Germinal center (tissue), 1 donor: ENCODE data around the gene NFATC2IP.
"Not testable (repeated sequence)": the region's sequence is repeated elsewhere in the genome, so short reads cannot be mapped to it uniquely, and the experiment has no call there.

Experiments
- DNase-seq: peaks from one replicate; pipeline ENCODE4 v3.0.0; 2012; ENCODE audit warnings: mixed read lengths, low spot score

Gene NFATC2IP

DNA sequence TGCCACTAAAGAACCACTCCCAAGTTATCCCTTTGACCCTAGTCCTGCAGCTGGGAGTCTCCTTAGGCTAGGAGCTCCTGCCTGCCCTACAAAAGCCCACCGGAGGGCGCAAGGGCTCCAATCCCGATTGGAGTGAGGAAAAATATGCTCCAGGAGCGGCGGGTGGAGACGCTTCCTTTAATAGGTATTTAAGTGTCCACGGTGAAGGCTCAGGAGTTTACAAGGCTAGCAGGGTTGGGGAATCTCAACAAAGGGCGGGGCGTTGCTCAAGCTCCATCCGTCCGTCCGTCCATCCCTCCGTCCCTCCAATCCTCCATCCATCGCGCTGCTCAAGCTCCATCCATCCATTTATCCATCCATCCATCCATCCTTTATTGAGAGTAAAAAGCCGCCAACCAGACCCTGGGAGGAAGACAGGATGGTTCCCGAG lies 23.3 kb downstream of the NFATC2IP start:
- DNase-seq, result no peak

DNA sequence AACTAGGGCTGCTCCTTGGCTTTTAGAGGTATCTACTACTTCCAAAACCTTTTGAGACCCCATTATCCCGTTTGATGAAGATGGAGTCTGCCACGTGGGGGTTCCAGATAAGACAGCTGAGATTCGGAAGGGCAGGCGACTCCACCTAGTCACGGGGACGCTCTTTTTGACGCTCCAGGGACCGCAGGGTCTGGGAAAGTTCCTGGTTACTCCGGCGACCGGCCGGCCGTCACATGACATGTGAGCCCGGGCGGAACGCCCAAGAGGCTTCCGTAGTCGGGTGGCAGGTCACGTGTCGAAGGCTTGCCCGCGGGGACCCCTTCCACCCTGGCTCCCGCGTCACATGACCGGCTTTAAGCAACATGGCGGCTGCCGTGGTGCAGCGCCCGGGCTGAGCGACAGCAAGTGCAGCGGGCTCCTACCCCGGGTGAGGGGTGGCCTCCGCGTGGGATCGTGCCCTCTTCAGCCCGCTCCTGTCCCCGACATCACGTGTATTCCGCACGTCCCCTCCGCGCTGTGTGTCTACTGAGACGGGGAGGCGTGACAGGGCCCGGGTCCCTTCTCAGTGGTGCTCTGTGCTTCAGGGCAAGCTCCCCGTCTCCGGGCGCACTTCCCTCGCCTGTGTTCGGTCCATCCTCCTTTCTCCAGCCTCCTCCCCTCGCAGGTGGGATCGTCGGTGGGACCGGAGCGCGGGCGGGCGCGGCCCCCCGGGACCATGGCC lies 23.9 kb downstream of the NFATC2IP start, which contains the start of gene SPNS1:
Gene SPNS1 (plus strand): TSS at position 342 of the 721 bp plus-strand sequence. CDS start 374 bp downstream, at position 716.
- peak; percentile 94 for DNase-seq

DNA sequence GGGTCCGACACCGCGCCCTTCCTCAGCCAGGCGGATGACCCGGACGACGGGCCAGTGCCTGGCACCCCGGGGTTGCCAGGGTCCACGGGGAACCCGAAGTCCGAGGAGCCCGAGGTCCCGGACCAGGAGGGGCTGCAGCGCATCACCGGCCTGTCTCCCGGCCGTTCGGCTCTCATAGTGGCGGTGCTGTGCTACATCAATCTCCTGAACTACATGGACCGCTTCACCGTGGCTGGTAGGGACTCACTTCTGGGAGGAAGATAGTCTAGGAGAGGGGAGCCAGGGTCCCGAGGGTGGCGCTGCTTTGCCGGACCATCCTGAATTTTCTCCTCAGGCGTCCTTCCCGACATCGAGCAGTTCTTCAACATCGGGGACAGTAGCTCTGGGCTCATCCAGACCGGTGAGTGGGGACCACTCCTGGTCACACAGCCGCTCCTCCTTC lies 24.4 kb downstream of the NFATC2IP start:
- DNase-seq, result no peak

GRCh38 chr16:28977703-28978662 lies 27.2 kb downstream of the NFATC2IP start:
- peak; percentile 67 for DNase-seq

DNA sequence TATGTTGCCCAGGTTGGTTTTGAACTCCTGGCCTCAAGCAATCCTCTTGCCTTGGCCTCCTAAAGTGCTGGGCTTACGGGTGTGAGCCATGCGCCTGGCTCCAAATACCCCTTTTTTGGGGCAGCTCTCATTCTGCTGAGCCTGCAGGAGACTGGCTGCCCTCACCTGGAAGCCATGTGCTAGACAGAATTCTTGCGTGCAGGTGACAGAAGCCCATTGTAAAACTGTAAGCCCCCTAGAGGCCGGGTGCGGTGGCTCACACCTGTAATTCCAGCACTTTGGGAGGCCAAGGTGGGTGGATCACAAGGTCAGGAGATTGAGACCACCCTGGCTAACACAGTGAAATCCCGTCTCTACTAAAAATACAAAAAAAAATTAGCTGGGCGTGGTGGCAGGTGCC lies 29.6 kb downstream of the NFATC2IP start:
- DNase-seq, result not testable (repeated sequence)

GRCh38 chr16:28980929-28981328 lies 30.2 kb downstream of the NFATC2IP start:
- no peak for DNase-seq

GRCh38 chr16:28981517-28981916 lies 30.8 kb downstream of the NFATC2IP start:
- peak; percentile 72 for DNase-seq

GRCh38 chr16:28982418-28982817 lies 31.7 kb downstream of the NFATC2IP start:
- no peak for DNase-seq

- DNase-seq, result no peak
Measured at GRCh38 chr16:28982949-28983348, 32.2 kb downstream of the NFATC2IP start.

GRCh38 chr16:28983644-28984043 lies 32.9 kb downstream of the NFATC2IP start:
- no peak for DNase-seq

DNA sequence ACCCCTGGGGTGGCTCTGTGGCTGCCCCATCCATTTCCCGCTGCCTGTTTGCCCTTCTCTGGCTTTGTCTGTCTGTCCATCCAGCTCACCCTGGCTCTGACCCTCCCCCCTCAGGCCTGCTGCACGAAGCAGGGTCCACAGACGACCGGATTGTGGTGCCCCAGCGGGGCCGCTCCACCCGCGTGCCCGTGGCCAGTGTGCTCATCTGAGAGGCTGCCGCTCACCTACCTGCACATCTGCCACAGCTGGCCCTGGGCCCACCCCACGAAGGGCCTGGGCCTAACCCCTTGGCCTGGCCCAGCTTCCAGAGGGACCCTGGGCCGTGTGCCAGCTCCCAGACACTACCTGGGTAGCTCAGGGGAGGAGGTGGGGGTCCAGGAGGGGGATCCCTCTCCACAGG lies 33.4 kb downstream of the NFATC2IP start:
- no peak for DNase-seq

- DNase-seq, result peak; percentile 21
Measured at GRCh38 chr16:28984619-28985135, 33.9 kb downstream of the NFATC2IP start, which contains the start of gene LAT. TSS of gene LAT (plus strand) at chr16:28985052. CDS start at chr16:28985418, 366 bp downstream.

GRCh38 chr16:28985211-28986041 lies 34.7 kb downstream of the NFATC2IP start:
- no peak for DNase-seq

GRCh38 chr16:28986046-28986445 lies 35.3 kb downstream of the NFATC2IP start:
- no peak for DNase-seq

- no peak for DNase-seq
Measured at GRCh38 chr16:28986492-28986891, 35.8 kb downstream of the NFATC2IP start.

- no peak for DNase-seq
Measured at GRCh38 chr16:28987170-28987853, 36.6 kb downstream of the NFATC2IP start.

- DNase-seq, result no peak
Measured at GRCh38 chr16:28989363-28989762, 38.6 kb downstream of the NFATC2IP start.

DNA sequence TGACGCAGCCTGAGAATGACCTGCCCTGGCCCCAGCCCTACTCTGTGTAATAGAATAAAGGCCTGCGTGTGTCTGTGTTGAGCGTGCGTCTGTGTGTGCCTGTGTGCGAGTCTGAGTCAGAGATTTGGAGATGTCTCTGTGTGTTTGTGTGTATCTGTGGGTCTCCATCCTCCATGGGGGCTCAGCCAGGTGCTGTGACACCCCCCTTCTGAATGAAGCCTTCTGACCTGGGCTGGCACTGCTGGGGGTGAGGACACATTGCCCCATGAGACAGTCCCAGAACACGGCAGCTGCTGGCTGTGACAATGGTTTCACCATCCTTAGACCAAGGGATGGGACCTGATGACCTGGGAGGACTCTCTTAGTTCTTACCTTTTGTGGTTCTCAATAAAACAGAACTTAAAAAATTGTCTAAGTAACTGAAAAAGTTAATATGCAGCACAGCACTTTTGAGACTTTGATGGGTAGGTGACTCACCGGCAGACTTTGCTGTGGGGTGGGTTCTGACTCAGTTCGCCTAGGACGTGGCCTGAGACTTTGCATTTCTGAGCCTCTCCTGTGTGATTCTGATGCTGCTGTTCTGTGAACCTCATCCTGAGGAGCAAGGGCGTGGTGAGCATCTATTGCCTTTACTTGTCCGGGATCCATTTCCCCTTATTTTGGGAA lies 39.8 kb downstream of the NFATC2IP start:
- DNase-seq, result no peak

- no peak for DNase-seq
Measured at GRCh38 chr16:28991687-28992086, 41.0 kb downstream of the NFATC2IP start.

GRCh38 chr16:28992496-28992895 lies 41.8 kb downstream of the NFATC2IP start:
- no peak for DNase-seq
